ENCODE data around the gene PGS1. TPM values are rescaled to one million over a fixed set of nuclear protein-coding genes. Genes with fewer than 3 reads are reported as not detected.

The PGS1 gene
- total and polyA plus RNA-seq, 10 of the 15 experiments (the other 5 are each of a cell fraction or from before 2014, with no cell fraction given), result 1.3 to 37.6 (median 27.4) TPM

GRCh38 chr17:78343543-78344201 lies 34.8 kb upstream of the PGS1 start:
- in situ Hi-C loops (cut with MboI), result no loop called here
- Histone ChIP-seq H2AFZ (ENCODE audit: control insufficient read depth, low read depth, low read length) (peak overlapping the region; percentile 43), H3K79me2 (ENCODE audit: control insufficient read depth, insufficient read depth, low read length) (no peaks in the 10 kb centered on the region), H4K20me1 (ENCODE audit: control insufficient read depth, insufficient read depth) (no peaks in the 10 kb centered on the region), H3K9me3 (replicated peaks; ENCODE audit: control insufficient read depth, insufficient read depth, low read length) (no peaks in the 10 kb centered on the region), H3K4me1 (ENCODE audit: control insufficient read depth, insufficient read depth, low read length) (peaks cover 50% of the 10 kb centered on the region), H3K36me3 (ENCODE audit: control insufficient read depth in 2 of 2, insufficient read depth in 2 of 2, low read length in 1 of 2) (no peaks in the 10 kb centered on the region), H3K4me3 (no peak overlapping the region), H3K27ac (ENCODE audit: control insufficient read depth, insufficient read depth) (no peak overlapping the region), H3K27me3 (replicated peaks in 1 of 2; ENCODE audit: control insufficient read depth in 2 of 2, insufficient read depth in 2 of 2, low read length in 1 of 2) (no peaks in the 10 kb centered on the region), H3K4me2 (ENCODE audit: control insufficient read depth, insufficient read depth) (peak overlapping the region; percentile 80), H3K9ac (ENCODE audit: control insufficient read depth, insufficient read depth, low read length) (no peak overlapping the region)
- no TSS peak for BruUV-seq (replicated peaks)
- ChIA-PET POLR2A (interaction anchor here (0.7 to 3.1 kb wide), 6 partner anchors 8 to 29 kb away, joined by 3 to 14 read pairs (median 8); no protein-coding TSS in a partner anchor), SMC1A (ENCODE audit: uncharacterized antibody, unreplicated experiment) (interaction anchor here (0.7 to 3.4 kb wide), 6 partner anchors 8 to 54 kb away, joined by 3 to 14 read pairs (median 3); no protein-coding TSS in a partner anchor), CTCF (interaction anchor here (0.7 to 2.5 kb wide), 10 partner anchors 13 to 92 kb away, joined by 3 to 12 read pairs (median 4); no protein-coding TSS in a partner anchor), RAD21 (ENCODE audit: unreplicated experiment) (interaction anchor here (1.1 to 3.9 kb wide), 2 partner anchors 13 to 27 kb away, joined by 6 to 33 read pairs; no protein-coding TSS in a partner anchor)
- ATAC-seq (peak; percentile 69), DNase-seq (ENCODE audit: low read depth, low spot score) (no peak), FAIRE-seq (no peak)
- intact Hi-C loops (cut with micrococcal nuclease; ENCODE audit: unreplicated experiment), result no loop called here
- 5% methylated on average over 19 of the region's 19 CpGs for WGBS (ENCODE audit: insufficient coverage, insufficient replicate concordance, low lambda C conversion rate, missing lambda C conversion rate)
- TF ChIP-seq GATAD2B (conservative IDR thresholded peaks at IDR 0.05; ENCODE audit: low read depth) (peak; percentile 68), KLF5 (IDR thresholded peaks at IDR 0.05; ENCODE audit: partially characterized antibody) (peak; percentile 58), PAX8 (IDR thresholded peaks at IDR 0.05) (no peak), ATF2 (IDR thresholded peaks at IDR 0.05; ENCODE audit: low read length) (no peak), NR2F1 (conservative IDR thresholded peaks at IDR 0.05) (0 out of 2 replicates have a peak, but pooled peaks have one; percentile 43), MLLT1 (IDR thresholded peaks at IDR 0.05) (peak; percentile 32; the same call in 1 of the 2 replicates), HCFC1 (IDR thresholded peaks at IDR 0.05; ENCODE audit: low read length) (no peak), SUZ12 (IDR thresholded peaks at IDR 0.05; ENCODE audit: unreplicated experiment) (no peak), RFX5 (IDR thresholded peaks at IDR 0.05; ENCODE audit: low read depth, low read length) (no peak), TCF3 (IDR thresholded peaks at IDR 0.05; ENCODE audit: borderline replicate concordance, insufficient read depth, low read depth, low read length) (peak; percentile 92), EZH2 (IDR thresholded peaks at IDR 0.05; ENCODE audit: borderline replicate concordance, control insufficient read depth, low read depth, low read length) (no peak), MEF2B (IDR thresholded peaks at IDR 0.05; ENCODE audit: partially characterized antibody, poor library complexity, severe bottlenecking) (peak; percentile 23), IKZF1 (conservative IDR thresholded peaks at IDR 0.05) (peak; percentile 64; the same call in 1 of the 2 replicates), PAX5 (IDR thresholded peaks at IDR 0.05; ENCODE audit: borderline replicate concordance, low read depth, low read length) (0 out of 2 replicates have a peak, but pooled peaks have one; percentile 15), EP300 (IDR thresholded peaks at IDR 0.05; ENCODE audit: borderline replicate concordance in 1 of 2, control insufficient read depth in 1 of 2, low read depth in 2 of 2, low read length in 2 of 2) (0 out of 4 replicates have a peak, but pooled peaks of 1 of the 2 experiments have one; percentile 7), ATF7 (IDR thresholded peaks at IDR 0.05; ENCODE audit: low read depth) (no peak), RELB (IDR thresholded peaks at IDR 0.05; ENCODE audit: low read depth) (0 out of 2 replicates have a peak, but pooled peaks have one; percentile 33), POLR2AphosphoS5 (IDR thresholded peaks at IDR 0.05; ENCODE audit: low read length) (no peak), FOXM1 (IDR thresholded peaks at IDR 0.05; ENCODE audit: low read depth, low read length) (no peak), TCF12 (IDR thresholded peaks at IDR 0.05; ENCODE audit: low read depth, low read length) (peak; percentile 89)
